K562 (cell line): Measurements from ENCODE around the gene TSPAN32. TPM values are rescaled to one million over a fixed set of nuclear protein-coding genes. Genes with fewer than 3 reads are reported as not detected.

Source experiments
- ATAC-seq: fragments of 200-7000 bp; cut with Tn5 transposase; 3 replicates; pipeline ENCODE4 v1.9.1; 2020; ENCODE audit warnings: moderate library complexity
- BruUV-seq: library from RNA; stranded (reverse); fragments of 400-500 nt; replicated peaks from 2 replicates; lab custom pipeline; 2021; lab: Mats Ljungman, UMichigan
- CTCF ChIA-PET: fragments of 300-600 bp; formaldehyde crosslinking; extraction: SDS; loops from one replicate; lab custom pipeline; 2021; ENCODE audit warnings: low intra/inter-chr PET ratio; lab: Yijun Ruan, JAX
- POLR2A ChIA-PET: fragments of 300-600, 350-650 bp; sonication (Branson Sonifier 250); formaldehyde crosslinking; extraction: SDS; loops from one replicate; lab custom pipeline; 2021; ENCODE audit warnings: antibody characterized with exemption, inconsistent platforms; lab: Yijun Ruan, JAX
- DNase-seq, 4 experiments: peaks; one replicate each; pipeline versions ENCODE4 v3.0.0 to v3.0.0-alpha.2; 2011 to 2018; ENCODE audit warnings: low spot score in 3 of 4, mixed read lengths in 3 of 4; ENCODE audit errors: extremely low read depth in 1 of 4
- FAIRE-seq: peaks from 2 replicates; lab custom pipeline; 2011; peaks lifted over from hg19 to GRCh38; lab: Jason Lieb, UNC
- H2AFZ ChIP-seq: 2 replicates; pipeline ENCODE4 v1.6.0; 2011; ENCODE audit warnings: low read depth, low read length, control low read depth, inconsistent platforms
- H3K27ac ChIP-seq: fragments of 200-600 bp; 3 replicates; pipeline ENCODE4 v1.8.0; 2011; ENCODE audit warnings: low read depth, mild to moderate bottlenecking, control low read depth, inconsistent platforms, low read length, moderate library complexity, mixed read lengths; ENCODE audit errors: extremely low read depth
- H3K27me3 ChIP-seq, 2 experiments: fragments of 300-600 bp in 1 of 2; 2 replicates in 1 of 2; 3 replicates in 1 of 2; pipeline versions ENCODE4 v1.6.0 to v1.8.0; 2011; ENCODE audit warnings: inconsistent platforms in 2 of 2, low read length in 2 of 2, mild to moderate bottlenecking in 1 of 2, mixed read lengths in 1 of 2, moderate library complexity in 1 of 2; ENCODE audit not compliant: control insufficient read depth in 2 of 2, insufficient read depth in 2 of 2
- H3K36me3 ChIP-seq: fragments of 300-600 bp; 3 replicates; pipeline ENCODE4 v1.8.0; 2011; ENCODE audit warnings: mild to moderate bottlenecking, low read length, inconsistent platforms; ENCODE audit not compliant: control insufficient read depth, insufficient read depth
- H3K4me1 ChIP-seq, 2 experiments: fragments of 200-600 bp in 1 of 2; replicated peaks in 1 of 2; 2 replicates in 1 of 2; 3 replicates in 1 of 2; pipeline versions ENCODE4 v1.5.1 to v1.8.0; 2011; ENCODE audit warnings: inconsistent platforms in 2 of 2, low read length in 2 of 2, mild to moderate bottlenecking in 1 of 2, mixed read lengths in 1 of 2, moderate library complexity in 1 of 2; ENCODE audit not compliant: control insufficient read depth in 2 of 2, insufficient read depth in 2 of 2
- H3K4me2 ChIP-seq: 2 replicates; pipeline ENCODE4 v1.6.1; 2011; ENCODE audit warnings: low read length, control low read depth, inconsistent platforms, mixed read lengths; ENCODE audit not compliant: insufficient read depth
- H3K4me3 ChIP-seq: fragments of 200-600 bp; sonication (generic), shearing (Covaris generic); 2 replicates; pipeline ENCODE4 v1.5.1; 2016; ENCODE audit warnings: control low read depth, inconsistent platforms
- H3K79me2 ChIP-seq: fragments of 200-600 bp; 3 replicates; pipeline ENCODE4 v1.8.0; 2011; ENCODE audit warnings: low read length, inconsistent platforms; ENCODE audit not compliant: control insufficient read depth, insufficient read depth
- H3K9ac ChIP-seq, 2 experiments: 2 replicates each; pipeline versions ENCODE4 v1.6.0 to v1.6.1; 2011; ENCODE audit warnings: low read depth in 2 of 2, low read length in 2 of 2, control low read depth in 1 of 2, inconsistent platforms in 1 of 2, mild to moderate bottlenecking in 1 of 2, mixed read lengths in 1 of 2; ENCODE audit not compliant: insufficient read depth in 1 of 2
- H3K9me1 ChIP-seq: one replicate; pipeline ENCODE4 v1.6.0; 2011; ENCODE audit warnings: inconsistent platforms, mild to moderate bottlenecking, low read length, moderate library complexity; ENCODE audit not compliant: control insufficient read depth, insufficient read depth
- H3K9me3 ChIP-seq: replicated peaks from 2 replicates; pipeline ENCODE4 v1.5.1; 2011; ENCODE audit warnings: low read depth, low read length, inconsistent platforms; ENCODE audit not compliant: control insufficient read depth, insufficient read depth
- H4K20me1 ChIP-seq: replicated peaks from 2 replicates; pipeline ENCODE4 v1.6.1; 2011; ENCODE audit warnings: low read length, inconsistent platforms, mixed read lengths; ENCODE audit not compliant: control insufficient read depth, insufficient read depth
- GABPB1 ChIP-seq: sonication (generic); formaldehyde crosslinking; IDR thresholded peaks from 2 replicates; pipeline ENCODE4 v1.8.0; 2022; ENCODE audit warnings: mild to moderate bottlenecking, missing genetic modification reagents
- IFI16 ChIP-seq: fragments of 250-450 bp; sonication (Bioruptor Pico); IDR thresholded peaks from 2 replicates; pipeline ENCODE4 v2.1.2; 2022; ENCODE audit warnings: mild to moderate bottlenecking, inconsistent platforms
- MLX ChIP-seq, 2 experiments: fragments of 450-650 bp in 1 of 2; sonication (generic) in 1 of 2; formaldehyde crosslinking; conservative IDR thresholded peaks; 2 replicates each; pipeline versions ENCODE4 v1.4.0 to v1.8.1; 2020 to 2022; ENCODE audit warnings: mild to moderate bottlenecking in 1 of 2, missing genetic modification reagents in 1 of 2
- NELFE ChIP-seq: IDR thresholded peaks from 2 replicates; pipeline ENCODE4 v1.6.1; 2011; ENCODE audit warnings: mild to moderate bottlenecking; ENCODE audit not compliant: insufficient read depth, insufficient read length
- NR4A1 ChIP-seq, 2 experiments: fragments of 250-450 bp in 1 of 2; fragments of 450-650 bp in 1 of 2; sonication (Bioruptor Pico) in 1 of 2; IDR thresholded peaks; 2 replicates each; pipeline versions ENCODE4 v1.4.0 to v1.6.1; 2016 to 2020; ENCODE audit warnings: mild to moderate bottlenecking in 2 of 2, missing compliant biosample characterization in 1 of 2, missing genetic modification characterization in 1 of 2, moderate library complexity in 1 of 2
- PHB ChIP-seq: fragments of 250-450 bp; sonication (Bioruptor Pico); IDR thresholded peaks from 2 replicates; pipeline ENCODE4 v1.5.0; 2021
- PHF8 ChIP-seq: fragments of 200-600 bp; sonication (generic); IDR thresholded peaks from 2 replicates; pipeline ENCODE4 v1.6.1; 2012; ENCODE audit warnings: mixed run types, mild to moderate bottlenecking, inconsistent platforms, low read length, moderate library complexity, borderline replicate concordance
- RAD21 ChIP-seq, 2 experiments: fragments of 250-450 bp in 1 of 2; fragments of 450-650 bp in 1 of 2; sonication (Bioruptor Pico) in 1 of 2; formaldehyde crosslinking in 1 of 2; IDR thresholded peaks in 1 of 2; conservative IDR thresholded peaks in 1 of 2; 2 replicates each; pipeline versions ENCODE4 v1.4.0 to v1.8.0; 2020 to 2022; ENCODE audit warnings: mild to moderate bottlenecking in 2 of 2, moderate library complexity in 1 of 2
- SAP30 ChIP-seq: fragments of 200-600 bp; sonication (generic); IDR thresholded peaks from 2 replicates; pipeline ENCODE4 v1.6.1; 2012; ENCODE audit warnings: borderline replicate concordance, low read depth, mild to moderate bottlenecking, moderate library complexity, low read length, control low read depth, inconsistent platforms; ENCODE audit not compliant: insufficient read depth, poor library complexity, severe bottlenecking
- USF2 ChIP-seq: sonication (generic); formaldehyde crosslinking; IDR thresholded peaks from 2 replicates; pipeline ENCODE4 v1.5.0; 2020; ENCODE audit warnings: missing genetic modification reagents
- ZNF740 ChIP-seq, 3 experiments: fragments of 200-800 bp in 1 of 3; sonication (Bioruptor generic) in 1 of 3; sonication (generic) in 1 of 3; formaldehyde crosslinking in 1 of 3; IDR thresholded peaks; 2 replicates each; pipeline versions ENCODE4 v1.6.1 to v1.8.0; 2016 to 2022; ENCODE audit warnings: mild to moderate bottlenecking in 2 of 3, missing compliant biosample characterization in 2 of 3, missing genetic modification characterization in 2 of 3, missing genetic modification reagents in 1 of 3
- WGBS: fragments of 100-300 bp; shearing (Covaris generic); methylation state at CpG from one replicate; pipeline ENCODE4 v1.1.6; 2016; ENCODE audit warnings: low coverage, mixed read lengths; ENCODE audit not compliant: insufficient coverage; ENCODE audit errors: missing lambda C conversion rate; 5-methylcytosine and 5-hydroxymethylcytosine counted together
- in situ Hi-C: fragments of 300-500 bp; cut with MboI; formaldehyde crosslinking; loops from 4 replicates; pipeline ENCODE4 v1.15.0; 2018; ENCODE audit warnings: inconsistent platforms, mixed read lengths
- intact Hi-C: fragments of 100-400 bp; cut with micrococcal nuclease; formaldehyde crosslinking; loops from 2 replicates; pipeline ENCODE4 v1.14.2; 2022
- polyA plus RNA-seq, 8 experiments: library from polyadenylated mRNA; depleted of rRNA in 4 of 8; stranded (reverse) in 5 of 8; unstranded in 3 of 8; fragments of >200 nt; fragmentation: Nextera tagmentation in 2 of 8; fragmentation: Illumina TruSeq in 1 of 8; extraction: Ambion mirVana in 2 of 8; extraction: Trizol in 1 of 8; gene quantifications; 2 replicates each; pipeline versions ENCODE4 v1.2.1 to v1.2.3, GENCODE V29; 2011 to 2014; ENCODE audit warnings: inconsistent platforms in 1 of 8, missing spikeins in 1 of 8
- total RNA-seq, 7 experiments: library from RNA; depleted of rRNA in 6 of 7; stranded (reverse); fragments of >200 nt in 6 of 7; fragmentation: Illumina TruSeq in 2 of 7; extraction: Trizol in 2 of 7; gene quantifications; 2 replicates each; pipeline versions ENCODE4 v1.2.1 to v1.2.3, GENCODE V29; 2011 to 2021; ENCODE audit warnings: low replicate concordance in 1 of 7

TSPAN32 gene
- total and polyA plus RNA-seq, 9 of the 15 experiments (the other 6 are each of a cell fraction or from before 2014, with no cell fraction given), result 0.21 to 7.3 (median 2.6) TPM

- CTCF ChIA-PET, result interaction anchor here (5.1 kb wide), 1 partner anchor 117 kb away, joined by 85 read pairs; no protein-coding TSS in a partner anchor
- in situ Hi-C loops (no loop called here), intact Hi-C loops (loop anchor here (10.0 kb wide), 2 partner anchors 232 to 592 kb away; no protein-coding TSS in a partner anchor)
- peak overlapping the region; percentile 56; the same call in 2 of the 3 replicates for H3K27ac ChIP-seq
- no peaks in the 10 kb centered on the region for H3K36me3 ChIP-seq
- H3K79me2 ChIP-seq, result peaks cover 21% of the 10 kb centered on the region; the same call in 2 of the 3 replicates
- peak overlapping the region; percentile 50 to 89 for H3K9ac ChIP-seq
- H4K20me1 ChIP-seq, result no peaks in the 10 kb centered on the region
- no peaks in the 10 kb centered on the region for H3K9me1 ChIP-seq
- H3K4me2 ChIP-seq, result peak overlapping the region; percentile 67
- H3K4me1 ChIP-seq, result peaks cover 60 to 97% of the 10 kb centered on the region in 2 experiments
- no peak for FAIRE-seq
- peak in 1 of 4 experiments; percentile 38 for DNase-seq
- H3K9me3 ChIP-seq, result no peaks in the 10 kb centered on the region
- ATAC-seq, result peak; percentile 18
- 55% methylated on average over 15 of the region's 18 CpGs for WGBS
- POLR2A ChIA-PET, result interaction anchor here (0.9 to 3.4 kb wide), 5 partner anchors 9 to 118 kb away, joined by 3 to 24 read pairs (median 4); no protein-coding TSS in a partner anchor
- H3K4me3 ChIP-seq, result peak overlapping the region; percentile 3; the same call in 1 of the 2 replicates
- no TSS peak for BruUV-seq
- 0 out of 2 replicates have a peak overlapping the region, but pooled peaks have one; percentile 73 for H2AFZ ChIP-seq
- H3K27me3 ChIP-seq, result no peaks in the 10 kb centered on the region; a peak in 1 of 5 replicates
- TF ChIP-seq RAD21 (CRISPR knock-in tag; conservative IDR thresholded peaks at IDR 0.05 in 1 of 2, IDR thresholded peaks at IDR 0.05 in 1 of 2) (no peak), MLX (CRISPR knock-in tag; conservative IDR thresholded peaks at IDR 0.05) (no peak), NR4A1 (CRISPR knock-in tag; IDR thresholded peaks at IDR 0.05) (no peak), NR4A1 (tag; IDR thresholded peaks at IDR 0.05) (0 out of 2 replicates have a peak, but pooled peaks have one; percentile 20), ZNF740 (CRISPR knock-in tag; IDR thresholded peaks at IDR 0.05) (0 out of 2 replicates have a peak, but pooled peaks have one; percentile 0), ZNF740 (tag; IDR thresholded peaks at IDR 0.05) (no peak), GABPB1 (peak; percentile 11; the same call in 1 of the 2 replicates), PHB (CRISPR knock-in tag) (no peak), SAP30 (peak; percentile 24), USF2 (CRISPR knock-in tag) (no peak), PHF8 (peak; percentile 22; the same call in 1 of the 2 replicates), NELFE (no peak), IFI16 (CRISPR knock-in tag) (no peak)
Observed at GRCh38 chr11:2302896-2303626, 1.2 kb downstream of the TSPAN32 start.
